GM12878 (cell line): Measurements from ENCODE around the gene ZNF512B. TPM values are rescaled to one million over a fixed set of nuclear protein-coding genes. Genes with fewer than 3 reads are reported as not detected.

Experiments used
- ATF3 ChIP-seq: IDR thresholded peaks from 2 replicates; pipeline ENCODE4 v1.6.1; 2011; ENCODE audit warnings: low read depth, mild to moderate bottlenecking, low read length, moderate library complexity, borderline replicate concordance; ENCODE audit errors: extremely low read depth
- CREB1 ChIP-seq: IDR thresholded peaks from 2 replicates; pipeline ENCODE4 v1.6.1; 2012; ENCODE audit warnings: low read depth, mild to moderate bottlenecking, inconsistent platforms
- CREM ChIP-seq: IDR thresholded peaks from 2 replicates; pipeline ENCODE4 v1.6.1; 2014; ENCODE audit warnings: antibody characterized with exemption, low read depth
- DPF2 ChIP-seq: fragments of 450-650 bp; IDR thresholded peaks from 2 replicates; pipeline ENCODE4 v1.6.1; 2017; ENCODE audit warnings: mild to moderate bottlenecking
- HSF1 ChIP-seq: fragments of 150-350 bp; IDR thresholded peaks from 2 replicates; pipeline ENCODE4 v1.6.1; 2014; ENCODE audit warnings: mild to moderate bottlenecking, low read depth, low read length
- IKZF1 ChIP-seq: fragments of 450-650 bp; conservative IDR thresholded peaks from 2 replicates; pipeline ENCODE4 v1.6.1; 2017; ENCODE audit warnings: antibody characterized with exemption, mild to moderate bottlenecking
- MXI1 ChIP-seq: fragments of 150-350 bp; IDR thresholded peaks from 2 replicates; pipeline ENCODE4 v1.6.1; 2011; ENCODE audit warnings: low read depth, mild to moderate bottlenecking, inconsistent platforms, low read length, improper control_type of control experiment
- MYB ChIP-seq: fragments of 150-350 bp; IDR thresholded peaks from 2 replicates; pipeline ENCODE4 v1.6.1; 2014; ENCODE audit warnings: mild to moderate bottlenecking, low read depth, low read length, borderline replicate concordance
- RELA ChIP-seq: fragments of 450-650 bp; IDR thresholded peaks from 2 replicates; pipeline ENCODE4 v1.8.0; 2014; ENCODE audit warnings: borderline replicate concordance; ENCODE audit not compliant: partially characterized antibody
- REST ChIP-seq: IDR thresholded peaks from 2 replicates; pipeline ENCODE4 v1.6.1; 2012; ENCODE audit warnings: mild to moderate bottlenecking, low read depth, low read length
- TBL1XR1 ChIP-seq: IDR thresholded peaks from 2 replicates; pipeline ENCODE4 v1.6.1; 2012; ENCODE audit warnings: low read depth, low read length, improper control_type of control experiment
- TCF12 ChIP-seq: IDR thresholded peaks from 2 replicates; pipeline ENCODE4 v1.6.1; 2011; ENCODE audit warnings: low read depth, mild to moderate bottlenecking, low read length
- USF2 ChIP-seq: IDR thresholded peaks from 2 replicates; pipeline ENCODE4 v1.6.1; 2011; ENCODE audit warnings: low read depth, low read length, improper control_type of control experiment, borderline replicate concordance
- ZNF687 ChIP-seq: fragments of 450-650 bp; IDR thresholded peaks from 2 replicates; pipeline ENCODE4 v1.6.1; 2017; ENCODE audit warnings: mild to moderate bottlenecking, moderate library complexity
- polyA plus RNA-seq, 11 experiments: library from polyadenylated mRNA; depleted of rRNA in 4 of 11; unstranded in 6 of 11; stranded (reverse) in 5 of 11; fragments of >200 nt; fragmentation: Nextera tagmentation in 4 of 11; fragmentation: Illumina TruSeq in 1 of 11; extraction: Ambion mirVana in 4 of 11; extraction: Trizol in 1 of 11; gene quantifications; 1 replicate in 1 of 11; 2 replicates in 10 of 11; pipeline versions ENCODE4 v1.2.1 to v1.2.3, GENCODE V29; 2011 to 2016; ENCODE audit warnings: inconsistent platforms in 2 of 11, missing spikeins in 2 of 11, low read depth in 1 of 11
- total RNA-seq, 4 experiments: library from RNA; depleted of rRNA in 3 of 4; stranded (reverse); fragments of >200 nt in 3 of 4; fragmentation: Illumina TruSeq in 1 of 4; extraction: Trizol in 1 of 4; gene quantifications; 2 replicates each; pipeline versions ENCODE4 v1.2.1 to v1.2.3, GENCODE V29; 2013 to 2021

Gene ZNF512B
- total and polyA plus RNA-seq, 10 of the 15 experiments (the other 5 are each of a cell fraction or from before 2014, with no cell fraction given), result 0.06 to 23.9 (median 4.0) TPM

- peak; percentile 53; the same call in 1 of the 2 replicates for TF ChIP-seq HSF1
- peak; percentile 100 for TF ChIP-seq IKZF1
- TF ChIP-seq CREM, result peak; percentile 97
- TF ChIP-seq ATF3, result peak; percentile 66; the same call in 1 of the 2 replicates
- TF ChIP-seq MXI1, result peak; percentile 88
- TF ChIP-seq ZNF687, result peak; percentile 30; the same call in 1 of the 2 replicates
- peak; percentile 73; the same call in 1 of the 2 replicates for TF ChIP-seq TBL1XR1
- peak; percentile 81; the same call in 1 of the 2 replicates for TF ChIP-seq DPF2
- TF ChIP-seq RELA, result peak; percentile 13
- no peak for TF ChIP-seq TCF12
- 0 out of 2 replicates have a peak, but pooled peaks have one; percentile 39 for TF ChIP-seq MYB
- 0 out of 2 replicates have a peak, but pooled peaks have one; percentile 15 for TF ChIP-seq REST
- TF ChIP-seq CREB1, result peak; percentile 82
- TF ChIP-seq USF2, result peak; percentile 61
Observed at GRCh38 chr20:63955827-63956663, 13.7 kb downstream of the ZNF512B start, which contains the start of gene UCKL1 (continued).
